Mesothelial cell of epicardium (in vitro differentiated cells): ENCODE measurements around the gene MTMR4. TPM values are rescaled to one million over a fixed set of nuclear protein-coding genes. Genes with fewer than 3 reads are reported as not detected.

ENCODE experiments used
- DNase-seq, 2 experiments: peaks; one replicate each; pipeline ENCODE4 v3.0.0; 2021; ENCODE audit warnings: low spot score in 2 of 2; ENCODE audit not compliant: unreplicated experiment in 2 of 2
- H3K27ac Mint-ChIP-seq: 2 replicates; pipeline ENCODE4 v1.8.0; 2021; ENCODE audit warnings: mixed read lengths
- H3K27me3 Mint-ChIP-seq: 2 replicates; pipeline ENCODE4 v1.8.0; 2021; ENCODE audit warnings: low read depth, mixed read lengths
- H3K36me3 Mint-ChIP-seq: 2 replicates; pipeline ENCODE4 v1.8.0; 2021; ENCODE audit warnings: mixed read lengths
- H3K4me1 Mint-ChIP-seq: 2 replicates; pipeline ENCODE4 v1.8.0; 2021; ENCODE audit warnings: mixed read lengths
- H3K4me3 Mint-ChIP-seq: 2 replicates; pipeline ENCODE4 v1.8.0; 2021; ENCODE audit warnings: mild to moderate bottlenecking, moderate library complexity, mixed read lengths
- H3K9me3 Mint-ChIP-seq: 2 replicates; pipeline ENCODE4 v1.8.0; 2021; ENCODE audit warnings: mixed read lengths
- total RNA-seq: library from RNA; stranded (reverse); gene quantifications from 3 replicates; pipeline ENCODE4 v1.2.1, GENCODE V29; 2021
- TF ChIP-seq, protein P1 (sequence below): fragments of 200-600 bp; sonication (generic); IDR thresholded peaks from one replicate; pipeline ENCODE4 v1.5.0; 2021; ENCODE audit warnings: antibody characterized with exemption; ENCODE audit not compliant: unreplicated experiment

MTMR4 gene
- total RNA-seq, 1 donor from 2014 or later = 73.1 TPM

- H3K27ac Mint-ChIP-seq = peak overlapping the region; percentile 81
Measured at GRCh38 chr17:58515286-58515685, 848 bp upstream of the MTMR4 start.

DNA sequence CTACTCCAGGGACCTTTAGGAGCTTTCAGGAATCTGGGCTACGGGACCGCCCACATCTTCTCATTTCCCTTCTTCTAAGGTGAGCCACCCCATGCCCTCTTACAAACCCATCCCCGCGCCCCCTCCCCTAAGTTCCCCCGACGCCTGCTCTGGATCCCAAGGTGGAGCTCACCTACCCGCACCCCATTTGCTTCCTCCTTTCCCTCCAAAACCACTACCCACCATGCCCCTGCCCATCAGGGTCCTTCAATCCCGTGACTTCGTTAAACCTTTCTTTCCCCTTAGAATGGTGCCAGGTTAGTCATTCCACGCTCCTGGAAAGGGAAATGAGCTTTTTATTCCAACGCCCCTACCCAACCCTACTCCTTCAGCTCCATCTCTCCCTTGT lies 326 bp upstream of the MTMR4 start:
- Mint-ChIP-seq H3K27ac (peak overlapping the region; percentile 81), H3K27me3 (no peaks in the 10 kb centered on the region), H3K4me3 (peak overlapping the region; percentile 68), H3K36me3 (peaks cover 18% of the 10 kb centered on the region), H3K9me3 (no peaks in the 10 kb centered on the region), H3K4me1 (peaks cover 35% of the 10 kb centered on the region)
- TF ChIP-seq, protein P1, sequence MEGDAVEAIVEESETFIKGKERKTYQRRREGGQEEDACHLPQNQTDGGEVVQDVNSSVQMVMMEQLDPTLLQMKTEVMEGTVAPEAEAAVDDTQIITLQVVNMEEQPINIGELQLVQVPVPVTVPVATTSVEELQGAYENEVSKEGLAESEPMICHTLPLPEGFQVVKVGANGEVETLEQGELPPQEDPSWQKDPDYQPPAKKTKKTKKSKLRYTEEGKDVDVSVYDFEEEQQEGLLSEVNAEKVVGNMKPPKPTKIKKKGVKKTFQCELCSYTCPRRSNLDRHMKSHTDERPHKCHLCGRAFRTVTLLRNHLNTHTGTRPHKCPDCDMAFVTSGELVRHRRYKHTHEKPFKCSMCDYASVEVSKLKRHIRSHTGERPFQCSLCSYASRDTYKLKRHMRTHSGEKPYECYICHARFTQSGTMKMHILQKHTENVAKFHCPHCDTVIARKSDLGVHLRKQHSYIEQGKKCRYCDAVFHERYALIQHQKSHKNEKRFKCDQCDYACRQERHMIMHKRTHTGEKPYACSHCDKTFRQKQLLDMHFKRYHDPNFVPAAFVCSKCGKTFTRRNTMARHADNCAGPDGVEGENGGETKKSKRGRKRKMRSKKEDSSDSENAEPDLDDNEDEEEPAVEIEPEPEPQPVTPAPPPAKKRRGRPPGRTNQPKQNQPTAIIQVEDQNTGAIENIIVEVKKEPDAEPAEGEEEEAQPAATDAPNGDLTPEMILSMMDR = no peak
- no peak for DNase-seq

More at GRCh38 chr17:58515286-58515685, 848 bp upstream of the MTMR4 start:
- no peak for DNase-seq
- Mint-ChIP-seq H3K4me1 (peaks cover 37% of the 10 kb centered on the region), H3K9me3 (no peaks in the 10 kb centered on the region), H3K27me3 (no peaks in the 10 kb centered on the region), H3K4me3 (peak overlapping the region; percentile 68), H3K36me3 (peaks cover 12% of the 10 kb centered on the region)
- TF ChIP-seq, protein P1 = no peak

DNA sequence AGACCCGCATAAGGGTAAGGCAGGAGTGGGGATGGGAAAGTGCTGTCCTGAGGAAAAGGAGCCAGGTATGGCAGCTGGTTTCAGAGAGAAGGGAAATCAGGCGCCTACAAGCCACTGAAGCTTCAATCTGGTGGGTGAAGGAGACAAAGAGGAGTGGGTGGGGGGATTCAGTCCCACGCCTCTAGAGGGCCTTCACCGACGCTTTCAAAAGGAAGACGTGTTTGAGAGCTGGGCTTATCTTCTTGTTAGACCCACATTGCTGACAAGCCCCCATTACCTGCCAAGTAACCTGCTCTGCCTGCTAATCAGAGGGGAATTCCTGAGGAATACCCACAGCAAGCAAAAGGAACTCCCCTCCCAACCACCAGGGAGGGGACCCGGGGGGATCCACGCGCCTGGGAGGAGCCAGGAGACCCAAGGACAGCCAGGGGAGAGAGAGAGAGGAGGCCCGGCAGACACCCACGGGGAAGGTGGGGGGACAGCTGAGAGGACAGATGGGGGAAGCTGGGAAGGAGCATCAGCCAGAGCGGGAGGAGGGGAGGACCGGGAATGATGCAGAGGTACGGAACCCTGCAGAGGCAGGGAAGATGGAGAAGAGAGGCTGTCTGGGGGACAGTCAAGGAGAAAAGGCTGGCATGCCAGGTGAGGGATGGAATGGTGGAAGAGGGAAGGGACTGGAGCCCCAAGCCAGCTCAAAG lies 1.0 kb downstream of the MTMR4 start:
- Mint-ChIP-seq H3K4me1 (peaks cover 30% of the 10 kb centered on the region), H3K27me3 (no peaks in the 10 kb centered on the region), H3K9me3 (no peaks in the 10 kb centered on the region), H3K27ac (peak overlapping the region; percentile 92), H3K36me3 (peaks cover 23% of the 10 kb centered on the region), H3K4me3 (peak overlapping the region; percentile 93)
- DNase-seq = no peak
- TF ChIP-seq, protein P1 = no peak

GRCh38 chr17:58510075-58510474 lies 4.4 kb downstream of the MTMR4 start:
- Mint-ChIP-seq H3K4me3 (no peak overlapping the region), H3K27me3 (no peaks in the 10 kb centered on the region), H3K9me3 (no peaks in the 10 kb centered on the region), H3K36me3 (peaks cover 31% of the 10 kb centered on the region), H3K4me1 (peaks cover 15% of the 10 kb centered on the region), H3K27ac (no peak overlapping the region)
- TF ChIP-seq, protein P1 = no peak
- no peak for DNase-seq

GRCh38 chr17:58508341-58509067 lies 5.9 kb downstream of the MTMR4 start:
- Mint-ChIP-seq H3K9me3 (no peaks in the 10 kb centered on the region), H3K27ac (no peak overlapping the region), H3K4me1 (peaks cover 8% of the 10 kb centered on the region), H3K36me3 (peaks cover 40% of the 10 kb centered on the region), H3K27me3 (no peaks in the 10 kb centered on the region), H3K4me3 (no peak overlapping the region)
- TF ChIP-seq, protein P1 = no peak
- no peak for DNase-seq
